Astrocyte (in vitro differentiated cells and primary cell): ENCODE data around the gene ZNF516.

Experiments
- EZH2 ChIP-seq: IDR thresholded peaks from 2 replicates; pipeline ENCODE4 v1.6.1; 2012; ENCODE audit warnings: mild to moderate bottlenecking, low read length, inconsistent platforms; ENCODE audit not compliant: insufficient read depth
- TF ChIP-seq, protein P1 (sequence below): IDR thresholded peaks from 2 replicates; pipeline ENCODE4 v1.5.1; 2011; ENCODE audit warnings: low read depth, mild to moderate bottlenecking, inconsistent platforms, low read length, moderate library complexity; ENCODE audit not compliant: insufficient read depth

- TF ChIP-seq, protein P1, sequence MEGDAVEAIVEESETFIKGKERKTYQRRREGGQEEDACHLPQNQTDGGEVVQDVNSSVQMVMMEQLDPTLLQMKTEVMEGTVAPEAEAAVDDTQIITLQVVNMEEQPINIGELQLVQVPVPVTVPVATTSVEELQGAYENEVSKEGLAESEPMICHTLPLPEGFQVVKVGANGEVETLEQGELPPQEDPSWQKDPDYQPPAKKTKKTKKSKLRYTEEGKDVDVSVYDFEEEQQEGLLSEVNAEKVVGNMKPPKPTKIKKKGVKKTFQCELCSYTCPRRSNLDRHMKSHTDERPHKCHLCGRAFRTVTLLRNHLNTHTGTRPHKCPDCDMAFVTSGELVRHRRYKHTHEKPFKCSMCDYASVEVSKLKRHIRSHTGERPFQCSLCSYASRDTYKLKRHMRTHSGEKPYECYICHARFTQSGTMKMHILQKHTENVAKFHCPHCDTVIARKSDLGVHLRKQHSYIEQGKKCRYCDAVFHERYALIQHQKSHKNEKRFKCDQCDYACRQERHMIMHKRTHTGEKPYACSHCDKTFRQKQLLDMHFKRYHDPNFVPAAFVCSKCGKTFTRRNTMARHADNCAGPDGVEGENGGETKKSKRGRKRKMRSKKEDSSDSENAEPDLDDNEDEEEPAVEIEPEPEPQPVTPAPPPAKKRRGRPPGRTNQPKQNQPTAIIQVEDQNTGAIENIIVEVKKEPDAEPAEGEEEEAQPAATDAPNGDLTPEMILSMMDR: no peak
- TF ChIP-seq EZH2: no peak
These were observed 75.2 kb downstream of the ZNF516 start for GRCh38 chr18:76419811-76420210.
